ENCODE results near the gene SPTBN1. TPM values are rescaled to one million over a fixed set of nuclear protein-coding genes. Genes with fewer than 3 reads are reported as not detected.

The SPTBN1 gene
- polyA plus RNA-seq, 1 experiment = 56.6 TPM

GRCh38 chr2:54572636-54573536 lies 116.8 kb downstream of the SPTBN1 start:
- Histone ChIP-seq H3K4me3 (ENCODE audit: low read depth, low read length) (0 out of 2 replicates have a peak overlapping the region, but pooled peaks have one; percentile 18), H3K9me3 (ENCODE audit: control insufficient read depth, insufficient read depth, low read length) (no peaks in the 10 kb centered on the region), H3K27me3 (ENCODE audit: control insufficient read depth, insufficient read depth, low read length) (no peaks in the 10 kb centered on the region), H3K27ac (ENCODE audit: low read depth, low read length) (peak overlapping the region; percentile 81)
- ChIA-PET CTCF (interaction anchor here (0.9 kb wide), 1 partner anchor 131 kb away, joined by 3 read pairs; no protein-coding TSS in a partner anchor), POLR2A (interaction anchor here (1.5 kb wide), 1 partner anchor 13 kb away, joined by 8 read pairs; no protein-coding TSS in a partner anchor)
- DNase-seq (ENCODE audit: low read depth, low spot score) = no peak
- no peak for TF ChIP-seq CTCF (IDR thresholded peaks at IDR 0.05; ENCODE audit: low read depth, low read length)

DNA sequence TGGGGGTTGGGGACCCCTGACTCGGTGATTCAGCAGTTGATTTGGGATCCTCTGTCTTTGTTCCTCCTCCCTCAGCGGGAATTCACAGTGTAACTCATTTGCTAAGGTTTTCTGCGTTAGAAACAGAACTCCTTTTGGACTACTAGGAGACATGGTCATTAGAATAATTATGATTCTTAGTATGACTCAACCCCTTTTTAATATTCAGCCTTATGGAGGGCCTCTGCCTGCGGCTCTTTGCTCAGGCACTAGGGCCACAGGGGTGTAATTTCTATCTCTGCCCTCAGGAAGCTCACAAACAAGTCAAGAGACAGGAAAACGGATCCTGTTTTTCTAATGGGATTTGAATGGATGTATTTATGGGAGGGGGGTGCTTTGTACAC lies 117.4 kb downstream of the SPTBN1 start:
- Histone ChIP-seq H3K27me3 (ENCODE audit: control insufficient read depth, insufficient read depth, low read length) (no peaks in the 10 kb centered on the region), H3K4me3 (ENCODE audit: low read depth, low read length) (no peak overlapping the region), H3K27ac (ENCODE audit: low read depth, low read length) (no peak overlapping the region), H3K9me3 (ENCODE audit: control insufficient read depth, insufficient read depth, low read length) (no peaks in the 10 kb centered on the region)
- TF ChIP-seq CTCF (IDR thresholded peaks at IDR 0.05; ENCODE audit: low read depth, low read length) = no peak
- no peak for DNase-seq (ENCODE audit: low read depth, low spot score)
- ChIA-PET CTCF (interaction anchor here (0.9 kb wide), 1 partner anchor 131 kb away, joined by 3 read pairs; no protein-coding TSS in a partner anchor), POLR2A (no interaction called here)

DNA sequence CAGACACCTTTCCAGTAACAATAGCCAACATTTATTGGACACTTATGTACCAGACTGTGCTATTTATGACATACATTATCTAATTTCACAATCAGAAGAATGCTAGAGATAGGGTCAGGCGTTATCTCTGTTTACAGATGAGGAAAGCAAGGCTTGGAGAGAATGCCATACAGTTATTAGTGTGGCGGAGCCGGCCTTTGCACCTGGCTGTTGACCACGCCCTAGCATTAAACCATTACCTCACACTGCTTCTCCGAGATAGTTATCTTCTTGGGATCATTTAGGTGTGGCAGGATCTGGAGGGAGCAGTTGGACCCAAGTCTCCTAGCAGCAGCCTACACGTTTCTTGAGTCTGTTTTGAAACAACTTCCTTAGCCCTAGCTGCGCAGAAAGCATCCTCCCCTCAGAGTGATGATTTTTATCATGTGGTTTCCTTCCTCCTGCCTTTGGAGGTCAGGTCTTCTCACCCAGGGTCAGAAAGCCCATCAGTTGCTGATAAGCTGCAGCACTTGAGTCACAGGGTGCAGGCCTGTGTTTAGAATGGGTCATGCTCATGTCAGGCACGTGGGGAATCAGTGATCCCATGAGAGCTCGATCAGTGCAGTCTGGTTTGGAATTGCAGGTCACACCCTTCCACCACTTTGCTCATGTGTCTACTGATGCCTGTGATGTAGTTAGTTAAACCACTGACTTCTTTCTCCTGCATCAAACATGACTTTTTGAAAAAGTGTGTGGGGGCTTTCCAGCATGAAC lies 118.2 kb downstream of the SPTBN1 start:
- Histone ChIP-seq H3K27ac (ENCODE audit: low read depth, low read length) (no peak overlapping the region), H3K27me3 (ENCODE audit: control insufficient read depth, insufficient read depth, low read length) (no peaks in the 10 kb centered on the region), H3K4me3 (ENCODE audit: low read depth, low read length) (no peak overlapping the region), H3K9me3 (ENCODE audit: control insufficient read depth, insufficient read depth, low read length) (no peaks in the 10 kb centered on the region)
- ChIA-PET CTCF (no interaction called here), POLR2A (no interaction called here)
- DNase-seq (ENCODE audit: low read depth, low spot score) = no peak
- no peak for TF ChIP-seq CTCF (IDR thresholded peaks at IDR 0.05; ENCODE audit: low read depth, low read length)

GRCh38 chr2:54574860-54575247 lies 118.7 kb downstream of the SPTBN1 start:
- CTCF ChIA-PET = no interaction called here
- H3K9me3 ChIP-seq (ENCODE audit: control insufficient read depth, insufficient read depth, low read length) = no peaks in the 10 kb centered on the region
- no peak overlapping the region for H3K27ac ChIP-seq (ENCODE audit: low read depth, low read length)
- DNase-seq (ENCODE audit: low read depth, low spot score) = no peak
- TF ChIP-seq CTCF (IDR thresholded peaks at IDR 0.05; ENCODE audit: low read depth, low read length) = no peak
- H3K4me3 ChIP-seq (ENCODE audit: low read depth, low read length) = no peak overlapping the region
- no peaks in the 10 kb centered on the region for H3K27me3 ChIP-seq (ENCODE audit: control insufficient read depth, insufficient read depth, low read length)
- POLR2A ChIA-PET = no interaction called here
